ENCODE data around the gene ST8SIA6.
A peak's percentile ranks its signal among the peaks of the same experiment; 100 is the strongest.
"Not testable (repeated sequence)": the region's sequence is repeated elsewhere in the genome, so short reads cannot be mapped to it uniquely, and the experiment has no call there.

Gene ST8SIA6

DNA sequence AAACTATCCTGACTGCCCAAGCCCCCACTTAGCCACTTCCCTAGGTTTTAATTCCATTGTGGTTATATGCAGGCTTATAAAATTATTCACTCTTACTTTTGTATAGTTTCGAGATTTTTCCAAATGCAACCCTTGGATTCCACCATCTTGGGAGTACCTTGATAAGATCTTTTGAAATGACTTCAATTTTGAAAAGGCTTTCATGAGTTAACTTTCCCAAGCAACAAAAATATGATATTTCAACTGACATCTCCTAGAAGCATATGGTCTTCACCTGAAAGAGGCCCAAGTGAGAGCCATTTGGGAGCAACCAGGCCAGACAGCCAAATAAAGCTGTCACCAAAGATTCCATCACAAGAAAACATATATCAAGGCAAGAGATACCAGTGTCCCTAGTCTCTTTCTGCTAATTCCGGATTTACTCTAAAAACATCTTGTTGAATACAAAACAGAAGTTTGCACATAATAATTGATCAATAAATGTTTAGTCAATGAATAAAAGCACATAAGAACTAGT lies 1.7 kb upstream of the ST8SIA6 start:
- no peak for DNase-seq

DNA sequence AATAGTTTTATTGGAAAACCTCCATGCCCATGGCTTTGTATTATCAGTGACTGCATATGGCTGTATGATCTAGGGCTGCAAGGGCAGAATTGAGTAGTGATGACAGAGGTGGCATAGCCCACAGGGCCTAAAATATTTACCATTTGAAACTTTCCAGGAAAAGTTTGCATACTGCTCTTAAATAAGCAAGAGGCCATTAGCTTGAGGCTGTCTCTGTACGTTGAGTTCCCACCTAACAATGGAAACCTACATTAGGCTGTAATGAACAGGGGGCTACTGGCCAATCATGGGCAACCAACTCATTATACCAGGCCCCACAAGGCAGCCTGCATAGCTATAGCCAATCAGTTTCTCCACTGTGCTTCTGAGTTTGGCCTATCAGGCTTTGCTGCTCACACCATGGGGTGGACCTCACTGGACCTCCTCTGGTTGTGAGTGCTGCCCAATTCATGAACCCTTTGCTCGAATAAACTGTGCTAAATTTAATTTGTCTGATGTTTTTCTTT lies 673 bp upstream of the ST8SIA6 start:
- no peak for DNase-seq

DNA sequence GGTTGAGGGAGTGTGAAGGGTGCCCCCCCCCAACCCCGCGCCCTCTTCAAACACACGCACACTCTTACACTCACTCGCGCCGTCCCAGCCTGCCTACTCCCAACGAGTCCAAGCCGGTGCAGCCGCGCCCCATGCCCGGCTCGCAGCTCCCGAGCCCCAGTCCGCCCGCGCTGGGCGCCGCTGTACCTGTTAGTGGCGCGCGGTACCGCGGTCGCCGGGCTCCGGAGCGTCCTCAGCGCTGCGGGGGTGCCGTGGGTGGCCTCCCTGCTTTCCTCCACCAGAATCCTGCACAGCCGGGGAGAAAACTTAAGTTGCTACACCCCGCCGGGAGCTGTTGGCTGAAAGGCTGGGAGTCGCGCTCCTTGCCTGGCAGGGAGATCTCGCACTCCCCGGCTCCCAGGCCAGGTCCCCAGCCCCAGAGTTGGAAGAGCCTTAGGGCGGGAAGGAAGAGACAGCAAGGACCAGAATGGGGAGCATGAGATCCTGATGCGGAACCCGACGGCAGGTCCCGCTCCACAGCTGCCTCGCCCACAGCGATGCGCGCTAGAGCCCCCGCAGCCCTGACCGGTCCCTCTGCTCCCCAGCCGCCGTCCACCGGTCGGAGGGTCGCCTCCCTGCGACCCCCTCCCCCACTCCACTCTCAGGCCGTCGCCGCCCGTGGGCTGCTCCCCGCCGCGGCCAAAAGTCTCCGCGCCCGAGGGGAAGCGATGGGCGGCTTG lies 863 bp downstream of the ST8SIA6 start:
- peak; percentile 32 for DNase-seq

DNA sequence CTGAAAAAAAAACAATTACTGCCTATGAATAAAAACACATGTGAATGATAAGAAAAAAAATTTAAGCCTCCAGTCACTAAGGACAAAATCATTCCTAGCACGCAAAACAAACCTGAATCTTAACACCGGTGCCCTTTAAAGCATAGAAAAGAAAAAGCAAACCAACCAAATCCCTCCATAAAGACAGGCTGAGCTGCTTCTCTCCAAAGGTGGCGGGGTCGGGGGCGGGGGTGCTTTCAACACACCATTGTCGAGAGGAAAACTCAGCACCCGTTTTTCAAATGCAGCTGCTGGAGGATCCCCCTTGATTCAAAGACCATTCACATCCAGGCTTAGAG lies 1.4 kb downstream of the ST8SIA6 start:
- DNase-seq, result no peak

DNA sequence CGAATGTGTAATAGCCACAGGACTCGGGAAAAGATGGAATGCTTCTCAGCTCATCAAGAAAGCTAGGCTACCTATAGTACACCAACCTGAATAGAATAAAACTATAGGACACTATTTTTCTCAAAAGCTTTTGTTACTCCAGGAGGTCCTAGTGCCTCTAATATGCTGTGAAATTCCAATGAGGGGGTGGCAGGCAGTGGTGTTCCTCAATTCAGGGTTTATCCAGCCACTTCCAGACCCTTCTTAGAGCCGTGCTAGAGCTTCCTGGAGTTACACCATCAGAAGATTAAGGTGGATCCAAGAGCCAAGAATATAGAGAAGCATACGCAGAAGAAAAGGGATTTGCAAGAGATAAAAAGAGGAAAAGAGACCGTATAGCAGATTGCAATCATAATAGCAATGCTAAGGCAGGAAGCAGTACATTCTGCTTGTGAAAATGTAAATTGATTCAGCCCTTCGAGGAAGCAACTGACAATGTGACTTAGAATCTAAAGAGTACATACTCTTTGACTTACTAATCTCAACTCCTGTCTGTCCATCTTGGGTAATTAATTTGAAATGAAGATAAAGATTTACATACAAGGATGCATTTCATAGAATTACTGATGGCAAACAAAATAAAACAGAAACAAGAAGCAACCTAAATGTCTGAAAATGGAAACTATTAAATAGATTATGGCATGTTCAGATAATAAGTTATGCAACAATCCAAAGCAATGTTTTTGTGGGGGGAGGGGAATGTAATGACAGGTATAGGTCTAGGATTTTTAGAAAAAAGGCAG lies 2.1 kb downstream of the ST8SIA6 start:
- DNase-seq, result no peak

DNA sequence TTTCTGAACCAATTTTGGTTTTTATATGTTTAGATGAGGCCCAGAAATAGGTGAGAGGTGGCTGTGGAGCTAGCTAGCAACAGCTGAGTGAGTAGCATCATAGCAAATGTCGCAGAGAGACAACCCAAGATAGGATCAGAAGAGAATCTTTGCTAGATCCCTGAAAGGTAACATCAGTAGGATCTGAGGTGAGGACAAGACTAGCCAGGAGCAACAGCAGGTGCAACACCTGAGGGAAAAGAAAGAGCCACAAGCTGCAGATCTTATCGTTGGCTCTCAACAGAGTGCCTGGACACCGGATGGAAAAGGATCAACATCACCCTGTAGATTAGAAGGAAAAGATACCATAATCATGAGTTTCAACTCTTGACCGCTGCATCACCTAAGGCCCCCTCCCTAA lies 4.4 kb downstream of the ST8SIA6 start:
- no peak for DNase-seq

DNA sequence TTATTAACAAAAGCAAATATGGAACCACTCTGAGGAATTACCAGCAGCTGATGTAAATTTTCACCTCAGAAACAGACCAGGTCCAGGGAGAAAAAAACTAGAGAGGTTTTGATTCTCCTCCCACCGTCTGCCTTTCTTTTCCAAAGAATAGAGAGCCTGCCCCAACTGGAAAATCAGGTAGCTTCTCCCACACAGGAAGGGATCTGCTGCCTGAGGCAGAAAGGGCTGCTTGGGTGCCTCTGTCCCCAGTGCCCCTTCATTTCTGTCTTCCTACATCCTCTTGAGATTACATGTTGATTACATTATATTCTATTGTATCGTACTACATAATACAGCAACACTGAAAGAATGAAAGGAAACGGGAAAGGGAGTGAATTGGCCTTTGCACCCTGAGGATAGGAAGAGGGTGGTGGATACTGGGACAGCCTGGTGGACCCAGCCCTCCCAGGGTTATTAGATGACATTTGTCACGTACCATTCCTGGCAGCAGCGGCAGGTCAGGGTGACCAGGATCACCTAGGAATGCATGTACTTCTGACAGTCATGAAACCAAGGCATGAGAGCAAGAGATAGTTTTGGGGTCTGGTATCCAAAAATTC lies 8.9 kb downstream of the ST8SIA6 start:
- no peak for DNase-seq

DNA sequence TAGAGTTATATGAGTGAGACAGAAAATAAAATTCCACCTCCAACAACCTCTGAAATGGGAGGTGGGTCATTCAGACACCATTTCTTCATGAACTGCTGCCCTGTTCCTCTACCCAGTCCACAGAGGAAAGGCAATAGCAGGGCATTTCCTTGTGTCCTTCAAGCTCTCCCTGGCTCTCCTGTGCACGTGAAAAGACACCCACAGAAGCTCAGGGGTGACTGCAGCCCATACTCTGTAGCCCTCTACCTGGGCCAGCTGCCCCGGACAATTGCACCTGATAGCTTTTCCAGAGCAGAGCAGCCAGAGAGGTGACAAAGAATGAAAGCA lies 10.0 kb downstream of the ST8SIA6 start:
- DNase-seq, result no peak

DNA sequence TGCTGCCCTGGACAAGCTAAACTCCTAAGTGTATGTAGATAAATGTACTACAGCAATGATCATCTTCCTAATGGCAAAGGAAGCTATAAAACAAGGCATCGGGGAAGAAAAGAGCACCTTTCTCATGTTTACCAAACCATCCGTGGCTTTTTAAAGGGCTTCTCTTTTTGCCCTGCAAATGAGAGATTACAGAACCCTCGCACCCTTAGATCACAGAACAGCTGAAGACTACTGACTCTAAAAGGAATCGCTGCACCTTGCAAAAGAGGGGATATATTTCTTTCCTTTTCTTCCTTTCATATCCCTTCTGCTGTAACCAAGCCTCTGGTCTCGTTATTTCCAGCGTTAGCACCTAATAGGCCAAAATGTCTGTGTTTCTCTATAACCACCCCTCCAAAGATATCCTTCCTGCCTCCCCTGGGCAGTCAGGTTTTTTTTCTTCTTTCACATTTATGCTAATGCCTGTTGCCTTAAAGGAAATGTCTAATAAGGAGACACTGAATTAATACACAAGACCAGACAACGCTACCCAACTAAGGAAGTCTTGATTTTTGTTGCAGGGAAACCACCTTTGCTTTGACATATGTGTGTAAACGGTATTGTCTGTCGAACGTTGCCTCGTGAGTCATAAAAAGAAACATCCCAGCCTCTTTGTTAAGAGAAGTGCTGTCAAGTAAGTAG lies 10.5 kb downstream of the ST8SIA6 start:
- peak; percentile 44 for DNase-seq

DNA sequence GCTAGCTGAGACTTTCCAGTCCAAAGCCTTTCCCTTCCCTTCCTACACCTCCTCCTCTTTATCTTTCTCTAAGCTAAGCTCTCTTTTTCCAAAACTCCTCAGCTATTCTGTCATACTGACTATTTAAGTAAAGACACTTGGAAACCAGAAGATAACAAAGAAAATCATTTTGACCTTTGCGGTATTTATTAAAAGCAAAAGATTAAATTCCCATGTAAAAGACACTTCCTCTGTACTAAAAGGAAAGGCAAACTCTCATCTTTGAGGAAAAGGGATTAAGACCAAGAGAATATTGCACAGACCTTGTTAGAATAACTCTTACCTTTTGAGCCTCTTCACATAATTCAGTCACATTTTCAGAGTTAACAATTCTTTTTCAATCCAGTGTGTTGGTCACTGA lies 15.8 kb downstream of the ST8SIA6 start:
- no peak for DNase-seq

DNA sequence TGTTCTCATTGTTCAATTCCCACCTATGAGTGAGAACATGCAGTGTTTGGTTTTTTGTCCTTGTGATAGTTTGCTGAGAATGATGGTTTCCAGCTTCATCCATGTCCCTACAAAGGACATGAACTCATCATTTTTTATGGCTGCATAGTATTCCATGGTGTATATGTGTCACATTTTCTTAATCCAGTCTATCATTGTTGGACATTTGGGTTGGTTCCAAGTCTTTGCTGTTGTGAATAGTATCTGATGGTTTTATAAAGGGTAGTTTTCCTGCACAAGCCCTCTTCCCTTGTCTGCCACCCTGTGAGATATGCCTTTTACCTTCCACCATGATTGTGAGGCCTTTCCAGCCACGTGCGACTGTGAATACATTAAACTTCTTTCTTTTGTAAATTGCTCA lies 17.8 kb downstream of the ST8SIA6 start:
- DNase-seq, result not testable (repeated sequence)

DNA sequence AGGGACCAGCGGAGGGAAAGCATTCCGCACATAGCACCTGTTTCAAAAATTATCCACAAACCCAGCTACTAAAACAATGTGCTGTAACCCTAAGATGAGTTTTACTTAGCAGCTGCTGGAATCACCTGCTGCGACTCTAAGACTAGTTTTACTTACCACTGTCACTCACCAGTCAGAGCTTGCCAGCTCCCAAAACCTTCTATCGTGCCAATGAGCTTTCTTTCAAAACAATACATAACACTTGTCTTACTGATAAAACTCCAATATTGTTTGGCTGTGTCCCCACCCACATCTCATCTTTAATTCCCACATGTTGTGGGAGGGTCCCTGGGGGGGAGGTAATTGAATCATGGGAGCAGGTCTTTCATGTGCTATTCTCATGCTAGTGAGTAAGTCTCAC lies 18.4 kb downstream of the ST8SIA6 start:
- DNase-seq, result no peak

DNA sequence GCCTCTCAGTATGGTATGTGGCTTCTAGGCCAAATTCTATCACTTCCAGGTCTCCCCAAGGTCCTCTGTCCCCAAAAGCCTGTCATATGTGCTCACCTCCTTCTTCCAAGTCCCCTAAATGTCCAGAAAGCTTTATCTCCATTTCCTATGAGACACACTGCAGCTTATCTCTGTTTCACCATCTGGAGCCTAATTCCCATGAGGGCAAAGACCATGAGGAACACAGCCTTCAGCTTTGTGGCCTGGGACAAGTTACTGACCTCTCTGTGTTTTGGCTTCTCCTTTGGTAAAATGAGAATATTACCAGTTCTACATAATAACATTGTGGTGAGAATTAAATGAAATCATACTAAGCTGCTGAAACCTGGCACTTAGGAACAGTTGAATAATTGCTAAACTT lies 19.2 kb downstream of the ST8SIA6 start:
- no peak for DNase-seq

DNA sequence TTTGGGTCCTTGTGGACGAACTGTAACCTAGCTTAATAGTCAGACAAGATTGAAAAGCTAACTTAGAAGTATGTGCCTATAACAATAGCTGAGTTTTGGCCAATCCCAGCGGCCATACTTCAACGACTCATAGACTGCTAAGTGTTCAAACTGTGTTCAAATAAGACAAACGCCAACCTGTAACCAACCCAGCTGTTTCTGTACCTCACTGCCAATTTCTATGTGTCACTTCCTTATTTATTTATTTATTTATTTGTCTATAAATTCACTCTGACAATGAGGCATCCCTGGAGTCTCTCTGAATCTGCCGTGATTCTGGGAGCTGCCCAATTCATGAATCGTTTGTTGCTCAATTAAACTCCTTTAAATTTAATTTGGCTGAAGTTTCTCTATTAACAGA lies 21.7 kb downstream of the ST8SIA6 start:
- no peak for DNase-seq

DNA sequence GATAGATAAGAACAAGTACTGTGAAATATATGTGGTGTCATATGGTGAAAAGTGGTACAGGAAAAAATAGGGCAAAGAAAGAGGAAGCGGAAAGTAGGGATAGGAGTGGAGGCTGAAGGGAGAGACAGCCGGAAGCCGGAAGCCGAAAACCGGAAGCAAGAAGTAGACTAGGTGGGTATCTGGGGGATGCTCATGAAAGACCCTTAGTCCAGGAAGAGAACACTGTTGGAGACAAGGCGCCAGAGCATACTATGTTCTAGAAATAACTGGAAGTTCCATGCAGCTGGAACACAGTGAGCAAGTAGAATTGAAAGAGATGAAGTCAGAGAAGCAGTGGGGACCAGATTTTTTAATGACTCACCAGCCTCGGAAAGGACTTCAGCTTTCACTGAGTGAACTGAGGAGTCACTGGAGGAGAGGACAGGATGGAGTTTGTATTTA lies 22.5 kb downstream of the ST8SIA6 start:
- DNase-seq, result no peak

DNA sequence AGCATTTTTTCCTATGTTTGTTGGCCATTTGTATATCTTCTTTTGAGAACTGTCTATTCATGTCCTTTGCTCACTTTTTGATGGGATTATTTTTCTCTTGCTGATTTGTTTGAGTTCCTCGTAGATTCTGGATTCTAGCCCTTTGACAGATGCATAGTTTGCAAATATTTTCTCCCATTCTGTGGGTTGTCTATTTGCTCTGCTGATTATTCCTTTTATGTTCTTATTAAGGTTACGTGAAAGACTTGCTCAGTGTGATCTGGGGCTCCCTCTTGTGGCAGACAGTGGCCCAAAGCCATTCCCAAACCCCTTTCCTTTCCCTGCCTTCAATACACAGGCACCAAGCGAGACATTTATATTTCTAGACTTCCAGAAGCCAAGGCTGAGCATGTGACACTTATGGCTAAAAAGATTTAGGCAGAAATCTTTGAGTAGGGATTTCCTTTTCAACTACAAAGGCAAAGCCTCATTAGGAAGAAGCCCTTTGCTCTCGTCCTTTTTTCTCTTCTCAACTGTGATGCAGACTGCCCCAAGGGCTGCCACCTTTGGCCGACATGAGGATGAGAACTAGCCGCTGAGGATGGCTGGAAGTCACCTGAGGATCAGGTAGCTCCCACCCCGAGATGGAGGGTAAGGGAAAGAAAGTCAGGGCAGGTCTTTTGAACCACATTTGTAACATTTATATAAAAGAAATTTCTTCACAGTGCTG lies 23.6 kb downstream of the ST8SIA6 start:
- DNase-seq, result peak; percentile 75

DNA sequence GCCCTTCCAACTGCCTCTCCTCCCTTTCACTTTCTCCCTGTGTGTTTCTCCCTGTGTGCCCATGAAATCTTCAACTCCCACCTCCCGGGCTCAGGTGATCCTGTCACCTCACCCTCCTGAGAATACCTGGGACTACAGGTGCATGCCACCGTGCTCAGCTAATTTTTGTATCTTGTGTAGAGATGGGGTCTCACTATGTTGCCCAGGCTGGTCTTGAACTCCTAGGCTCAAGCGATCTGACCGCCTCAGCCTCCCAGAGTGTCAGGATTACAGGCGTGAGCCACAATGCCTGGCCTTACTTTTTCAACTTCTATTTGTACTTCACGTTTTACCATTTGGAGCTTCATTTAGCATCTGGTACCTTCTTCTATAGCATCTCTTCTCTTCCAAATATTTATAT lies 24.9 kb downstream of the ST8SIA6 start:
- no peak for DNase-seq

DNA sequence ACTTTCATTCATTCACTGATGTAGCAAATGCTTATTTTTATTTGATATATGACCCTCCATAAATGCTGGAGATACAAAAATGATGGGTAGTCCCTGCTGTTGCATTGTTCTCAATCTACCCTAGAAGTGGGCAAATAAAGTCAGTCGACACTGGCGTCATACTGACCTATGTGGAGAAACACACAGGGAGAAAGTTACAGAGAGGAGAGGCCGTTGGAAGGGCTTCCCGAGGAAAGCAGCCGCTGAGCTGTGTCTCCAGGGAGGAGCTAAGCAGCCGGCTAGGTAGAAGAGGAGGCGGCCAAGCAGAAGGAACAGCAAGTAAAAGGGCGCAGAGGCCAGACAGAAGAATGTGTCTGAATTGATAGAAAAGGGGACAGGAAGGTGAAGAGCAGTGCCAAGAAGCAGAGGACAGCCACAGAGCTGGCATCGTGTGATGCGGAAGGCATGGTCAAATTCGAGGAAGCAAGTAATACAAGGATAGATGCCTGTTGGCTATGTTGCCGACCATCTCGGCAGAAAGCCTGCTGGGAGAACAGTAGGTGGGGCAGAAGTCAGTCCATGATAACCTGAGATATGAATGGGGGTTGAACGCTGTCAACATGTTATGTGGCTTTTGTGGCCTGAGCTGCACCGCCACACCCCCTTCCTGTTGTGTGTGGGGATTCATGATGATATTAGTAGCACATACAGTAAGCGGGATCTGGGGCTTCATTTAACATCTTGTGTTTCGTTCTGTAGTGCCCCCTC lies 25.9 kb downstream of the ST8SIA6 start:
- peak; percentile 79 for DNase-seq

DNA sequence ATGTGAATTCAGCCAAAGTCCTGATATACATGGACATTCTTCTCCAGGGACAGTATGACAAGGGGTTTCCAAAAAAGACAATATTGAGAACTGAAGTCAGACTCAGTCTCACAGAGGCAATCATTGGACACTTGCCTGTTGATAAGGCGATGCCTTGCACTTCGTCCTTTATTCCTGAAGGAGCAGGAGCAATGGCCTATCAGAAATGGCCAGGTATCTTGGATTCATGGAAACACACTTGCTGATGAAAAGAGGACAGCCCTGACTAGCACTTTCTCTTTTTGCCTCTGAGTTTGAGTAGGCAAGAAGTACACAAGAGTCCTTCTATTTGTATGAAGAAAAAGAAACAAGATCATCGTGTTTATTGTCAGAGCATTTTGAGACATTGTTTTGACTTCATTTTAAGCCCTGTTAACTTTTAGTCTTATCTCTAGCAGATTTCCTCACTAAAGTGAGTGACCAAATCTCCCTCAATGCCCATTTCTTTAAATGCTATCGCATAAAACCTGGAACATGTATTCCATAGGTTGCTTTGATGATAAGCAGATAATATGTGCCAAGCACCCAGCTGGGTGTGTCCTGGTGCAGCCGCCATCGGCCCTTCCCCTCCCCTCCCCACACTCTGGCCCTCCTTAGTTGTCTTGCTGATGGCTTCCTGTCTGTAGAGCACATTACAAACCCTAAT lies 26.6 kb downstream of the ST8SIA6 start:
- DNase-seq, result peak; percentile 21

DNA sequence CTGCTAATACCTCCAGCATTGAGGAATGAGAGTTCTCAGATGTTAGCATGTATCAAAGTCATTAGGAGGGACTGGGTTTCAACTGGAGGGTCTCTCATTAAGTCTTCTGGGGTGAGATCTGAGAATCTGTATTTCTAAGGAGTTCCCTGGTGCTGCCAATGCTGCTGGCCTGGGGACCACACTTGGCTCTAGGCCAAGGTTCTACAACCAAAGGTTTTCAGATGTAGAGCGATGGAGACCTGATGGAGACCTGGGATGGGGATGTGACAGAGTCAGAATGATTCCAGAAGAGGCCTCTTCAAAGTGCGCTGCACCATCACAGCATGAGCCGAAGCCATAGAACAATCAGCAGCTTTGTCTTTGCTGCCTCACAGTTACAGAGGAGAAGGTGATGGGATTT lies 27.2 kb downstream of the ST8SIA6 start:
- no peak for DNase-seq

DNA sequence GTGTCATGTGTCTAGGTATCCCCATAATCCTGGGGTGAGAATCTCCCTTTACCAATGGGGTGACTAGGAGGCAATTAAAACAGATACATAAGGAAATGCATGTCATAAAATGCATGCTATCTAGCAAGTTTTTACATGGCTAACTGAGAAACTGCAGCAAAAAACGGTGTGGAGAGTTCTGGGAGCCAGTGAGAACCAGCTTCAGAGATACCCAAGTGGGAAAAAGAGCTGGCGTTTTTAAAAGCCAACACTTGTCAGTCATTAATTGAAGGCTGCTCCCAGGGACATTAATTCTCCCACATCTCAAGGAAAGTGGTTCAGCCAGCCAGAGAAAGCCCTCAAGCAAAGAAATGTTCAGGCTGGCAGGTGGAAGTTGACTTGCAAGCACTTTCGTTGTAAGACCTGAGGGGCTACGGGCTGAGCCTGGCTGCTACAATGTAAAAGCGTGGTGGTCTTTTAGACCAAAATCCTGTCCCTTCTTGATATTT lies 28.1 kb downstream of the ST8SIA6 start:
- no peak for DNase-seq

Measured in CD4-positive, alpha-beta T cell treated with Interleukin-10 for 1 hour (primary cell).